Non-pigmented ciliary epithelial cell (primary cell): ENCODE results near the gene HIGD1B.

ENCODE experiments used
- DNase-seq: peaks from one replicate; pipeline ENCODE4 v3.0.0-alpha.2; 2010; ENCODE audit warnings: low read depth

The HIGD1B gene

GRCh38 chr17:44837196-44837595, 10.5 kb upstream of the HIGD1B start:
- no peak for DNase-seq

- DNase-seq, result no peak
Measured at GRCh38 chr17:44840274-44840673, 7.4 kb upstream of the HIGD1B start.

- no peak for DNase-seq
Measured at GRCh38 chr17:44840936-44841335, 6.7 kb upstream of the HIGD1B start.

GRCh38 chr17:44842748-44843147, 4.9 kb upstream of the HIGD1B start:
- no peak for DNase-seq

GRCh38 chr17:44844390-44844830, 3.3 kb upstream of the HIGD1B start:
- no peak for DNase-seq

- DNase-seq, result no peak
Measured at GRCh38 chr17:44846206-44846605, 1.5 kb upstream of the HIGD1B start.

GRCh38 chr17:44848257-44848795, 643 bp downstream of the HIGD1B start:
- DNase-seq, result no peak

GRCh38 chr17:44848961-44849489, 1.3 kb downstream of the HIGD1B start:
- no peak for DNase-seq

GRCh38 chr17:44850025-44850424, 2.3 kb downstream of the HIGD1B start:
- DNase-seq, result no peak

- no peak for DNase-seq
Measured at GRCh38 chr17:44850612-44851011, 2.9 kb downstream of the HIGD1B start.

- DNase-seq, result no peak
Measured at GRCh38 chr17:44854192-44854591, 6.5 kb downstream of the HIGD1B start.

- DNase-seq, result no peak
Measured at GRCh38 chr17:44859701-44860100, 12.0 kb downstream of the HIGD1B start.

GRCh38 chr17:44862278-44862914, 14.7 kb downstream of the HIGD1B start:
- DNase-seq, result no peak

- DNase-seq, result no peak
Measured at GRCh38 chr17:44863061-44863918, 15.6 kb downstream of the HIGD1B start.

- DNase-seq, result no peak
Measured at GRCh38 chr17:44864831-44865230, 17.1 kb downstream of the HIGD1B start.

GRCh38 chr17:44865231-44865660, 17.6 kb downstream of the HIGD1B start:
- peak; percentile 20 for DNase-seq

GRCh38 chr17:44865931-44866330, 18.2 kb downstream of the HIGD1B start:
- DNase-seq, result peak; percentile 8

- DNase-seq, result no peak
Measured at GRCh38 chr17:44867841-44868240, 20.2 kb downstream of the HIGD1B start.

GRCh38 chr17:44871556-44871955, 23.9 kb downstream of the HIGD1B start:
- DNase-seq, result no peak

- no peak for DNase-seq
Measured at GRCh38 chr17:44872131-44872768, 24.6 kb downstream of the HIGD1B start.

GRCh38 chr17:44875761-44876160, 28.1 kb downstream of the HIGD1B start:
- DNase-seq, result no peak

- no peak for DNase-seq
Measured at GRCh38 chr17:44877121-44877520, 29.4 kb downstream of the HIGD1B start.
